Endothelial cell of umbilical vein (primary cell): ENCODE data around the gene UGT3A2. TPM values are rescaled to one million over a fixed set of nuclear protein-coding genes. Genes with fewer than 3 reads are reported as not detected.
"Not testable (repeated sequence)": the region's sequence is repeated elsewhere in the genome, so short reads cannot be mapped to it uniquely, and the experiment has no call there.

Experiments used
- BruUV-seq: library from RNA; stranded (reverse); fragments of 400-500 nt; replicated peaks from 2 replicates; lab custom pipeline; 2021; lab: Mats Ljungman, UMichigan
- CTCF ChIA-PET: fragments of 300-600, 350-600 bp; sonication (Branson Sonifier 250); formaldehyde crosslinking; loops from one replicate; lab custom pipeline; 2021; ENCODE audit warnings: antibody characterized with exemption, inconsistent platforms; lab: Charles Lee
- POLR2A ChIA-PET: fragments of 300-600, 350-600 bp; sonication (Branson Sonifier 250); formaldehyde crosslinking; loops from one replicate; lab custom pipeline; 2021; ENCODE audit warnings: antibody characterized with exemption, inconsistent platforms; lab: Charles Lee
- DNase-seq: peaks from one replicate; pipeline ENCODE4 v3.0.0-alpha.2; 2011; ENCODE audit warnings: low read depth, low spot score
- FAIRE-seq: peaks from 2 replicates; lab custom pipeline; 2011; peaks lifted over from hg19 to GRCh38; lab: Jason Lieb, UNC
- H2AFZ ChIP-seq: 2 replicates; pipeline ENCODE4 v1.6.0; 2012; ENCODE audit warnings: low read depth, low read length, control low read depth, inconsistent platforms
- H3K27ac ChIP-seq: 2 replicates; pipeline ENCODE4 v1.5.1; 2011; ENCODE audit warnings: low read depth, mild to moderate bottlenecking, control low read depth, low read length, moderate library complexity; ENCODE audit not compliant: insufficient read depth
- H3K27me3 ChIP-seq, 2 experiments: 2 replicates each; pipeline versions ENCODE4 v1.6.0 to v1.6.1; 2011; ENCODE audit warnings: low read length in 2 of 2, mixed read lengths in 1 of 2; ENCODE audit not compliant: control insufficient read depth in 2 of 2, insufficient read depth in 2 of 2
- H3K36me3 ChIP-seq, 2 experiments: 2 replicates in 1 of 2; 3 replicates in 1 of 2; pipeline ENCODE4 v1.5.1; 2011; ENCODE audit warnings: low read length in 2 of 2, mild to moderate bottlenecking in 1 of 2, moderate library complexity in 1 of 2; ENCODE audit not compliant: control insufficient read depth in 2 of 2, insufficient read depth in 2 of 2; ENCODE audit errors: extremely low read depth in 1 of 2
- H3K4me1 ChIP-seq: 3 replicates; pipeline ENCODE4 v1.5.1; 2011; ENCODE audit warnings: mild to moderate bottlenecking, low read length; ENCODE audit not compliant: control insufficient read depth, insufficient read depth; ENCODE audit errors: extremely low read depth
- H3K4me2 ChIP-seq: 2 replicates; pipeline ENCODE4 v1.6.1; 2011; ENCODE audit warnings: low read length, control low read depth, mixed read lengths; ENCODE audit not compliant: insufficient read depth
- H3K4me3 ChIP-seq, 3 experiments: fragments of 200-600 bp in 1 of 3; sonication (generic), shearing (Covaris generic) in 1 of 3; replicated peaks in 1 of 3; 2 replicates each; pipeline ENCODE4 v1.5.1; 2011 to 2016; ENCODE audit warnings: control low read depth in 3 of 3, low read length in 3 of 3, mild to moderate bottlenecking in 2 of 3, inconsistent platforms in 1 of 3, low read depth in 1 of 3, moderate library complexity in 1 of 3; ENCODE audit not compliant: insufficient read depth in 1 of 3
- H3K79me2 ChIP-seq: 2 replicates; pipeline ENCODE4 v1.6.0; 2012; ENCODE audit warnings: low read length, inconsistent platforms; ENCODE audit not compliant: control insufficient read depth, insufficient read depth
- H3K9ac ChIP-seq: replicated peaks from 2 replicates; pipeline ENCODE3; 2011; ENCODE audit warnings: low read length, control low read depth; ENCODE audit not compliant: insufficient read depth; ENCODE audit errors: extremely low read depth
- H3K9me1 ChIP-seq: replicated peaks from 3 replicates; pipeline ENCODE4 v1.6.0; 2011; ENCODE audit warnings: mild to moderate bottlenecking, low read length; ENCODE audit not compliant: control insufficient read depth, insufficient read depth; ENCODE audit errors: extremely low read depth
- H3K9me3 ChIP-seq: replicated peaks from 2 replicates; pipeline ENCODE4 v1.5.1; 2012; ENCODE audit warnings: low read length, inconsistent platforms; ENCODE audit not compliant: control insufficient read depth, insufficient read depth
- H4K20me1 ChIP-seq: replicated peaks from 2 replicates; pipeline ENCODE3; 2011; ENCODE audit warnings: mild to moderate bottlenecking, low read length; ENCODE audit not compliant: control insufficient read depth, insufficient read depth; ENCODE audit errors: extremely low read depth
- POLR2AphosphoS5 ChIP-seq: IDR thresholded peaks from 2 replicates; pipeline ENCODE4 v1.6.1; 2012; ENCODE audit warnings: low read depth, mild to moderate bottlenecking, control low read depth, low read length, moderate library complexity; ENCODE audit not compliant: insufficient read depth
- dilution Hi-C: fragments of 300-500 bp; cut with MboI; formaldehyde crosslinking; loops from one replicate; pipeline ENCODE4 v1.15.0; 2019; ENCODE audit warnings: low sequenced_read_pairs; ENCODE audit not compliant: extremely low pct_ligation_motif_present
- intact Hi-C: fragments of 100-400 bp; cut with micrococcal nuclease; formaldehyde crosslinking; loops from one replicate; pipeline ENCODE4 v1.10.0; 2022
- polyA plus RNA-seq, 4 experiments: library from polyadenylated mRNA; depleted of rRNA in 3 of 4; stranded (reverse) in 3 of 4; unstranded in 1 of 4; fragments of >200 nt; gene quantifications; 2 replicates each; pipeline versions ENCODE4 v1.2.1 to v1.2.3, GENCODE V29; 2011 to 2012; ENCODE audit warnings: missing spikeins in 1 of 4
- total RNA-seq: library from RNA; stranded (reverse); gene quantifications from 2 replicates; pipeline ENCODE4 v1.2.3, GENCODE V29; 2021

The UGT3A2 gene
- total and polyA plus RNA-seq, 2 donors (not counting 3 experiments of a cell fraction or from before 2014, with no cell fraction given): not detected

DNA sequence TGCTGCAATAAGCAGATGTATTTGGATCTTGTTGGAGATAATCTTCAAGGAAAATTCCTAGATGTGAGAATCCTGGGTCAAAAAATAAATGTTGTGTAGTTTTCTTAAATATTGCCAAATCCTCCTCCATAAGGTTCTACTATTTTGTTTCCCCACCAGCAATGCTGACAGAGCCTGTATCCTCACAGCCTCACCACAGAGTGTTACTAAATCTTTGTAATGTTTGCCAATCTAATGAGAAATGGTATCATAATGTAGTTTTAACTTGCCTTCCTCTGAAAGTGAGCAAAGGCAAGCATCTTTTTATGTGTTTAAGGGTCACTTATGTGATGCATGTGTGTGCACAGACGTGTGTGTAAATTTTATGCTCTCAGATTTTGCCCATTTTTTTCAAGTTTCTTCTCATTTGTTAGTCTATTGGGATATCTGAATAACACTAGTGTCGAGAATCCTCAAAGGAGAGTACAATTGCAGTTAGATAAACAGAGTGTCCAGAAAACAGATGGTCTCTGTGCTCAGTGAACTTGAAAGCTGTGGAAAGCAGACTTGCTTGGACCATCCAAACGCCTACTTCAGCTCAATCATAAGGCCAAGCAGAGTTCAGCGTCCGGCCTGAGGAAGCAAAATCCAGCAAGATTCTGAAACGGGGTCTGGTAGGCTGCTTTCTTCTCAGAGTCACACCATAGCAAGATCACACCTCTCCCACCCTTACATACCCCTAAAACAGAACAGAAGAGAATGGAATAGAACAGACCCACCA is 39.8 kb downstream of the UGT3A2 start:
- no peak overlapping the region for H3K27ac ChIP-seq
- no peak overlapping the region for H3K4me2 ChIP-seq
- no peaks in the 10 kb centered on the region for H3K79me2 ChIP-seq
- H3K4me3 ChIP-seq: no peak overlapping the region
- FAIRE-seq: no peak
- no peak for DNase-seq
- dilution Hi-C loops: no loop called here
- POLR2A ChIA-PET: no interaction called here
- H3K27me3 ChIP-seq: no peaks in the 10 kb centered on the region
- no peaks in the 10 kb centered on the region for H4K20me1 ChIP-seq
- no peak overlapping the region for H3K9ac ChIP-seq
- intact Hi-C loops: no loop called here
- no TSS peak for BruUV-seq
- H3K36me3 ChIP-seq: no peaks in the 10 kb centered on the region
- CTCF ChIA-PET: no interaction called here
- no peaks in the 10 kb centered on the region for H3K9me1 ChIP-seq
- H3K4me1 ChIP-seq: no peaks in the 10 kb centered on the region
- H3K9me3 ChIP-seq: no peaks in the 10 kb centered on the region
- no peak for TF ChIP-seq POLR2AphosphoS5
- H2AFZ ChIP-seq: no peak overlapping the region

DNA sequence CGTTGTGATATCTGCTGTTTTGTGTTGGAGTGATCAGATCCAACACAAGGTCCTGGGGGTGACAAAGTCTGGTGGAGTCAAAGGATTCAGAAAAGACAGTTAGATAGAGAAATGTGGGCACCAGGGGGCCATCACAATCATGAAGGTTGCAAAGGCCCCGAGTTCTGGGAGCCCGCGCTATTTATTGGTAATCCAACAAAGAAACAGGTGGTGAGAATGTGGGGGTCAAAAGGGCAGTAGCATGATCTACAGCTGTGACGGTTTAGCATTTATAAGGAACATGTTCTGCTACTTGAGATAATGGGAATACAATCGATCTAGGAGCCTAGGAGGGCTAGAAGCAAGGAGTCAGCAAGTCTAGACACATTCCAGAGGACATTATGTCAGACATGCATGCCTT is 44.4 kb downstream of the UGT3A2 start:
- H2AFZ ChIP-seq, H3K36me3 ChIP-seq, FAIRE-seq, H3K9me1 ChIP-seq, POLR2A ChIA-PET, H4K20me1 ChIP-seq, H3K4me2 ChIP-seq, H3K27ac ChIP-seq, H3K27me3 ChIP-seq, BruUV-seq, CTCF ChIA-PET, H3K4me3 ChIP-seq, dilution Hi-C loops, intact Hi-C loops, H3K79me2 ChIP-seq, DNase-seq, H3K4me1 ChIP-seq, H3K9me3 ChIP-seq, H3K9ac ChIP-seq: not testable (repeated sequence)

DNA sequence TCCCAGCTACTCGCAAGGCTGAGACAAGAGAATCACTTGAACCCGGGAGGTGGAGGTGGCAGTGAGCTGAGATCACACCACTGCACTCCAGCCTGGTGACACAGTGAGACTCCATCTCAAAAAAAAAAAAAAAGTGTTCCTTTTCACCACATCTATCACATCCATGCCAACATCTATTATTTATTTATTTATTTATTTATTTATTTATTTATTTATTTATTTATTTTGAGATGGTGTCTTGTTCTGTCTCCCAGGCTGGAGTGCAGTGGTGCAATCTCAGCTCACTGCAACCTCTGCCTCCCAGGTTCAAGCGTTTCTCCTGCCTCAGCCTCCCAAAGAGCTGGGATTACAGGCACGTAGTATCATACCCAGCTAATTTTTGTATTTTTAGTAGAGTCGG is 47.1 kb downstream of the UGT3A2 start:
- H3K4me2 ChIP-seq, H3K9ac ChIP-seq, DNase-seq, H3K36me3 ChIP-seq, dilution Hi-C loops, H3K27ac ChIP-seq, CTCF ChIA-PET, FAIRE-seq, H4K20me1 ChIP-seq, H3K4me1 ChIP-seq, H2AFZ ChIP-seq, H3K27me3 ChIP-seq, H3K9me1 ChIP-seq, BruUV-seq, intact Hi-C loops, H3K9me3 ChIP-seq, H3K79me2 ChIP-seq, H3K4me3 ChIP-seq: not testable (repeated sequence)
- POLR2A ChIA-PET: interaction anchor here (0.6 kb wide), 1 partner anchor 919 kb away, joined by 7 read pairs; no protein-coding TSS in a partner anchor
